GM23248 (cell line): ENCODE measurements around the gene CORO7.

Experiments used
- EZH2 ChIP-seq: fragments of 200-600 bp; sonication (generic); IDR thresholded peaks from 2 replicates; pipeline ENCODE4 v1.6.1; 2018; ENCODE audit warnings: antibody characterized with exemption, mild to moderate bottlenecking; ENCODE audit not compliant: insufficient read depth, poor library complexity, severe bottlenecking
- EZH2phosphoT487 ChIP-seq: fragments of 200-600 bp; sonication (generic); IDR thresholded peaks from 2 replicates; pipeline ENCODE4 v1.6.1; 2018; ENCODE audit warnings: antibody characterized with exemption, moderate library complexity, mild to moderate bottlenecking, low read depth; ENCODE audit not compliant: insufficient read depth

DNA sequence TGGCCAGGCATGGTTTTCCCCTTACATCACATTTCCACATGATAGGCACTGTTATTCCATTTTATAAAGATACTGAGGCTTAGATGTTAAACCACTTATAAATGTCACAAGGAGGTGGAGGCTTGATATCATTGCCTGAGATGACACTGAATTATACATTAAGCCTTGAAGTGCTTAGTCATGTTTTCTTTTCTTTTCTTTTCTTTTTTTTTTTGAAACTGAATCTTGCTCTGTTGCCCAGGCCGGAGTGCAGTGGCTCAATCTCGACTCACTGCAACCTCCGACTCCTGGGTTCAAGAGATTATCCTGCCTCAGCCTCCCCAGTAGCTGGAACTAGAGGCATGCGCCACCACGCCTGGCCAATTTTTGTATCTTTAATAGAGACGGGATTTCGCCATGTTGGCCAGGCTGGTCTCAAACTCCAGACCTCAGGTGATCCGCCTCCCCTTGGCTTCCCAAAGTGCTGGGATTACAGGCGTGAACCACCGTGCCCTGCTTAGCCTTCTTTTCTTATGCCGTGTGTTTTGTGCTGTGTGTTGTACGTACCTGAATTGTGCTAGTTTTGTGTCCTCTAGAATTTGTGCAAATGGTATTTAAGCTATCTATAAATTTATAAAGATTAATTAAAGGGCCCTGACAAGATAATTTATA is 10.5 kb upstream of the CORO7 start:
- TF ChIP-seq EZH2phosphoT487 = no peak
- TF ChIP-seq EZH2 = no peak
